HUDEP-2 (cell line): ENCODE results near the gene DAD1.

Experiments used
- DNase-seq, 76 experiments: peaks; one replicate each; lab custom pipeline; 2025; ENCODE audit not compliant: unreplicated experiment in 76 of 76; lab: John Stamatoyannopoulos, UW

Gene DAD1

GRCh38 chr14:22522466-22522957, 66.5 kb downstream of the DAD1 start:
- DNase-seq = no peak

GRCh38 chr14:22521449-22522239, 67.4 kb downstream of the DAD1 start:
- DNase-seq = no peak

- DNase-seq = no peak
These were observed 68.2 kb downstream of the DAD1 start for GRCh38 chr14:22520796-22521195.

- DNase-seq = no peak
These were observed 68.9 kb downstream of the DAD1 start for GRCh38 chr14:22519877-22520685.

- no peak for DNase-seq
These were observed 71.0 kb downstream of the DAD1 start for GRCh38 chr14:22518073-22518472.

- DNase-seq = no peak
These were observed 71.8 kb downstream of the DAD1 start for GRCh38 chr14:22517117-22517720.

- no peak for DNase-seq
These were observed 73.1 kb downstream of the DAD1 start for GRCh38 chr14:22515929-22516328.
